Endothelial cell of umbilical vein (primary cell): ENCODE measurements around the gene EYS.

Source experiments
- POLR2A ChIP-seq: IDR thresholded peaks from 2 replicates; pipeline ENCODE4 v1.6.1; 2012; ENCODE audit warnings: low read depth, mild to moderate bottlenecking, control low read depth, low read length
- POLR2AphosphoS5 ChIP-seq: IDR thresholded peaks from 2 replicates; pipeline ENCODE4 v1.6.1; 2012; ENCODE audit warnings: low read depth, mild to moderate bottlenecking, control low read depth, low read length, moderate library complexity; ENCODE audit not compliant: insufficient read depth
- TF ChIP-seq, protein P1 (sequence below), 2 donors: IDR thresholded peaks; 1 replicate in 1 of 2; 2 replicates in 1 of 2; pipeline ENCODE4 v1.5.1; 2011; ENCODE audit warnings: low read length in 2 of 2, mild to moderate bottlenecking in 2 of 2, moderate library complexity in 2 of 2, control low read depth in 1 of 2, inconsistent platforms in 1 of 2, low read depth in 1 of 2; ENCODE audit not compliant: insufficient read depth in 1 of 2; ENCODE audit errors: extremely low read depth in 1 of 2

DNA sequence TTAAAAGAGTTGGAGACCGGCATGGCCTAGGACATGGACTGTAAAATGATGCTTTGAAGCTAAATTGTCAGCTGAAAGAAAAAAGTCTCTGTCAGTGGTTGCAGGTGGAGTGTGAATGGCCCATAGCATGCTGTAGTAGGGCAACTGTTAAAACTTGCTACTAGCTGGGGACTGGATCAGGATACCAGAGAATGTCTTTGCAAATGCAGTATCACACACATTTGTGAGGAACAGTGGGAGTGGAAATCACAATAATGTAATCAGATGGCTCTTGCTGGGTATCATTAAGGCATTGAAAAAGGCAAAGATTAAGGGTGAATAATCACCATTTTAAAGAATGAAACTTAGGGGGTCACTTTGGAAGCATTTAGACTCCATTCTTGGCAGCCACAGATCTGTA is 737.9 kb downstream of the EYS start:
- TF ChIP-seq, protein P1, sequence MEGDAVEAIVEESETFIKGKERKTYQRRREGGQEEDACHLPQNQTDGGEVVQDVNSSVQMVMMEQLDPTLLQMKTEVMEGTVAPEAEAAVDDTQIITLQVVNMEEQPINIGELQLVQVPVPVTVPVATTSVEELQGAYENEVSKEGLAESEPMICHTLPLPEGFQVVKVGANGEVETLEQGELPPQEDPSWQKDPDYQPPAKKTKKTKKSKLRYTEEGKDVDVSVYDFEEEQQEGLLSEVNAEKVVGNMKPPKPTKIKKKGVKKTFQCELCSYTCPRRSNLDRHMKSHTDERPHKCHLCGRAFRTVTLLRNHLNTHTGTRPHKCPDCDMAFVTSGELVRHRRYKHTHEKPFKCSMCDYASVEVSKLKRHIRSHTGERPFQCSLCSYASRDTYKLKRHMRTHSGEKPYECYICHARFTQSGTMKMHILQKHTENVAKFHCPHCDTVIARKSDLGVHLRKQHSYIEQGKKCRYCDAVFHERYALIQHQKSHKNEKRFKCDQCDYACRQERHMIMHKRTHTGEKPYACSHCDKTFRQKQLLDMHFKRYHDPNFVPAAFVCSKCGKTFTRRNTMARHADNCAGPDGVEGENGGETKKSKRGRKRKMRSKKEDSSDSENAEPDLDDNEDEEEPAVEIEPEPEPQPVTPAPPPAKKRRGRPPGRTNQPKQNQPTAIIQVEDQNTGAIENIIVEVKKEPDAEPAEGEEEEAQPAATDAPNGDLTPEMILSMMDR (IDR thresholded peaks at IDR 0.05; ENCODE audit: extremely low read depth in 1 of 2, insufficient read depth in 1 of 2, low read depth in 1 of 2, low read length in 2 of 2): no peak
- TF ChIP-seq POLR2AphosphoS5 (no peak), POLR2A (no peak)
